SK-N-SH (cell line): ENCODE data around the gene DDIAS. TPM values are rescaled to one million over a fixed set of nuclear protein-coding genes. Genes with fewer than 3 reads are reported as not detected.
A peak's percentile ranks its signal among the peaks of the same experiment; 100 is the strongest.

Experiments
- CTCF ChIA-PET: fragments of 300-600, 350-600 bp; formaldehyde crosslinking; extraction: SDS; loops from one replicate; lab custom pipeline; 2021; lab: Yijun Ruan, JAX
- POLR2A ChIA-PET: fragments of 350-600 bp; sonication (Branson Sonifier 250); formaldehyde crosslinking; extraction: SDS; loops from one replicate; lab custom pipeline; 2020; ENCODE audit warnings: antibody characterized with exemption, inconsistent platforms; lab: Yijun Ruan, JAX
- DNase-seq: peaks from one replicate; pipeline ENCODE4 v3.0.0; 2012
- H2AFZ ChIP-seq: fragments of 200-600 bp; sonication (generic); 2 replicates; pipeline ENCODE4 v1.8.1; 2016; ENCODE audit warnings: antibody characterized with exemption, mild to moderate bottlenecking, low read depth
- H3F3A ChIP-seq: fragments of 200-600 bp; sonication (generic); replicated peaks from 2 replicates; pipeline ENCODE3; 2016; ENCODE audit warnings: antibody characterized with exemption, mild to moderate bottlenecking; ENCODE audit not compliant: insufficient read depth
- H3K27ac ChIP-seq, 2 experiments: fragments of 200-500 bp in 1 of 2; fragments of 200-600 bp in 1 of 2; sonication (Bioruptor generic) in 1 of 2; sonication (generic), shearing (Covaris generic) in 1 of 2; 2 replicates each; pipeline versions ENCODE4 v1.5.1 to v1.6.1; 2014 to 2016; ENCODE audit warnings: low read depth in 2 of 2, inconsistent platforms in 1 of 2, low read length in 1 of 2, mild to moderate bottlenecking in 1 of 2, mixed read lengths in 1 of 2
- H3K27me3 ChIP-seq: fragments of 200-600 bp; sonication (generic), shearing (Covaris generic); 2 replicates; pipeline ENCODE4 v1.6.1; 2016; ENCODE audit warnings: mixed run types; ENCODE audit not compliant: insufficient read depth
- H3K36me3 ChIP-seq, 2 experiments: fragments of 200-500 bp in 1 of 2; fragments of 200-600 bp in 1 of 2; sonication (Bioruptor generic) in 1 of 2; sonication (generic) in 1 of 2; replicated peaks in 1 of 2; 2 replicates each; pipeline versions ENCODE3 to v1.5.1; 2014 to 2016; ENCODE audit warnings: low read length in 1 of 2, mild to moderate bottlenecking in 1 of 2; ENCODE audit not compliant: insufficient read depth in 2 of 2, control insufficient read depth in 1 of 2
- H3K4me1 ChIP-seq, 2 experiments: fragments of 200-500 bp in 1 of 2; fragments of 200-600 bp in 1 of 2; sonication (Bioruptor generic) in 1 of 2; sonication (generic), shearing (Covaris generic) in 1 of 2; 2 replicates each; pipeline versions ENCODE4 v1.5.1 to v1.6.1; 2014 to 2016; ENCODE audit warnings: low read depth in 1 of 2, low read length in 1 of 2, mixed run types in 1 of 2; ENCODE audit not compliant: insufficient read depth in 2 of 2, control insufficient read depth in 1 of 2
- H3K4me2 ChIP-seq: fragments of 200-600 bp; sonication (generic), shearing (Covaris generic); 2 replicates; pipeline ENCODE4 v1.6.1; 2017; ENCODE audit warnings: mixed run types
- H3K4me3 ChIP-seq, 2 experiments: fragments of 200-500 bp in 1 of 2; fragments of 200-600 bp in 1 of 2; sonication (Bioruptor generic) in 1 of 2; sonication (generic), shearing (Covaris generic) in 1 of 2; 2 replicates each; pipeline versions ENCODE4 v1.5.1 to v1.8.1; 2014 to 2016; ENCODE audit warnings: low read depth in 2 of 2, inconsistent platforms in 1 of 2, low read length in 1 of 2, mild to moderate bottlenecking in 1 of 2, mixed read lengths in 1 of 2, moderate library complexity in 1 of 2
- H3K79me2 ChIP-seq: fragments of 200-600 bp; sonication (generic); 2 replicates; pipeline ENCODE4 v1.8.1; 2017; ENCODE audit warnings: mild to moderate bottlenecking; ENCODE audit not compliant: insufficient read depth
- H3K9ac ChIP-seq: fragments of 200-600 bp; sonication (generic); 2 replicates; pipeline ENCODE4 v1.6.1; 2017; ENCODE audit warnings: mixed run types
- H3K9me2 ChIP-seq: fragments of 200-600 bp; sonication (generic); 2 replicates; pipeline ENCODE4 v1.6.1; 2017; ENCODE audit warnings: mixed run types
- H3K9me3 ChIP-seq: fragments of 200-600 bp; sonication (generic); 2 replicates; pipeline ENCODE4 v1.6.1; 2017; ENCODE audit warnings: mixed run types, mild to moderate bottlenecking, moderate library complexity
- H4K20me1 ChIP-seq: fragments of 200-600 bp; sonication (generic); 2 replicates; pipeline ENCODE4 v1.6.1; 2017; ENCODE audit warnings: mild to moderate bottlenecking, mixed run types; ENCODE audit not compliant: insufficient read depth
- FOXM1 ChIP-seq: IDR thresholded peaks from 2 replicates; pipeline ENCODE4 v1.4.0; 2012; ENCODE audit warnings: low read depth, mild to moderate bottlenecking
- GABPA ChIP-seq: IDR thresholded peaks from 2 replicates; pipeline ENCODE4 v1.4.0; 2012; ENCODE audit warnings: low read depth, mild to moderate bottlenecking
- GATA2 ChIP-seq: sonication (generic); formaldehyde crosslinking; IDR thresholded peaks from 2 replicates; pipeline ENCODE4 v1.5.0; 2020; ENCODE audit warnings: mild to moderate bottlenecking, missing genetic modification reagents
- NRF1 ChIP-seq: IDR thresholded peaks from 2 replicates; pipeline ENCODE4 v1.6.1; 2012; ENCODE audit warnings: low read depth, mild to moderate bottlenecking, low read length
- RCOR1 ChIP-seq: fragments of 150-350 bp; IDR thresholded peaks from 2 replicates; pipeline ENCODE4 v1.6.1; 2017; ENCODE audit warnings: antibody characterized with exemption, low read length
- WGBS: methylation state at CpG from one replicate; pipeline ENCODE4 v1.1.6; 2017; ENCODE audit warnings: low lambda C conversion rate; 5-methylcytosine and 5-hydroxymethylcytosine counted together
- polyA plus RNA-seq, 3 experiments: library from polyadenylated mRNA; depleted of rRNA; stranded (reverse); fragments of >200 nt; gene quantifications; 2 replicates each; pipeline ENCODE4 v1.2.3, GENCODE V29; 2012
- TF ChIP-seq, protein P1 (sequence below): IDR thresholded peaks from 2 replicates; pipeline ENCODE4; 2012
- TF ChIP-seq, protein P2 (sequence below): IDR thresholded peaks from 2 replicates; pipeline ENCODE4 v1.4.0; 2012; ENCODE audit warnings: low read depth, borderline replicate concordance

Gene DDIAS
- polyA plus RNA-seq, 1 of the 3 experiments (the other 2 are of a cell fraction) = 4.4 TPM

DNA sequence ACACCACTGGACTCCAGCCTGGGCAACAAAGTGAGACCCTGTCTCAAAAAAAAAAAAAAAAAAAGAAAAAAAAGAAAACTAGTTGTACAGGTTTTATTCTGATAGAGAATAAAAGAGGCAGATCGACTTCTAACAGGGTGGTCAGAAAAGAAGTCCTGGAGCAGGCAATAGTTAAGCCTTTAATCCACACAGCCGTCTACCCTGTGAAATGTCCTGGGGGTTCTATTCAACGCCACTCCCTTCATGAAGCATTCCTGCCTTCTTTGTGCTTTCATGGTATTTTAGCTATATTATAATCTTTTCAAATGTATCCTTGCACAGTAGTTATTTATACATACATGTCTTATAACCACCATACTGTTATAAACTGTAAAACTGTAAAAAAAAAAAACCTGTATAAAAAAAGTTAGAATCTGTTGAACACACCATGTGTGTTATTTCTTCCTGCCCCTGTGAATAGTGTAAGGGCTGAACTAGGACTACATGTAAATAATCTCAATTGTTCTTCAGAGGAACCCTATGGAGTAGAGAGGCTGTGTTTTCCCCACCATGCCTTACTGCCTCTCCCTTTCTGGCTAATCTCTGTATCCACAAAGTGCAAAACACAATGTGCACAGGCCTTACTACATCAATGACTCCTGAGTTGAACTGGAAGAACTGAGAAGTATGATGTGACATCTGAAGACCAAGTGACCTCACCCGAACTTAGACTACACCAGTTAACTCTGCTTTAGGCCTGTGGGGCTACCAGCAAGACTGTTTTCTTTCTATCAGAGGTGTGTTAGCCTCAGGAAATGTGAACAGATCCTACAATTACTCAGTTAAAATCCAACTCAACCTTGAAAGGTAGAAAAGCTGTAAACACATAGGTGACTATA lies 26.7 kb upstream of the DDIAS start:
- Histone ChIP-seq H4K20me1 (no peaks in the 10 kb centered on the region), H2AFZ (no peak overlapping the region), H3K9me3 (no peaks in the 10 kb centered on the region), H3K4me3 (no peak overlapping the region), H3K79me2 (no peaks in the 10 kb centered on the region), H3K9me2 (no peaks in the 10 kb centered on the region), H3K27ac (no peak overlapping the region), H3K4me2 (no peak overlapping the region), H3K9ac (no peak overlapping the region), H3F3A (no peaks in the 10 kb centered on the region), H3K36me3 (no peaks in the 10 kb centered on the region), H3K27me3 (no peaks in the 10 kb centered on the region), H3K4me1 (0 out of 4 replicates have a peak, but pooled peaks cover 0 to 4% of the 10 kb centered on the region in 2 experiments)
- no peak for DNase-seq
- WGBS = 87% methylated on average over 4 of the region's 4 CpGs
- POLR2A ChIA-PET = no interaction called here
- TF ChIP-seq, protein P1, sequence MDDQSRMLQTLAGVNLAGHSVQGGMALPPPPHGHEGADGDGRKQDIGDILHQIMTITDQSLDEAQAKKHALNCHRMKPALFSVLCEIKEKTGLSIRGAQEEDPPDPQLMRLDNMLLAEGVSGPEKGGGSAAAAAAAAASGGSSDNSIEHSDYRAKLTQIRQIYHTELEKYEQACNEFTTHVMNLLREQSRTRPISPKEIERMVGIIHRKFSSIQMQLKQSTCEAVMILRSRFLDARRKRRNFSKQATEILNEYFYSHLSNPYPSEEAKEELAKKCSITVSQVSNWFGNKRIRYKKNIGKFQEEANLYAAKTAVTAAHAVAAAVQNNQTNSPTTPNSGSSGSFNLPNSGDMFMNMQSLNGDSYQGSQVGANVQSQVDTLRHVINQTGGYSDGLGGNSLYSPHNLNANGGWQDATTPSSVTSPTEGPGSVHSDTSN = no peak
- TF ChIP-seq, protein P2, sequence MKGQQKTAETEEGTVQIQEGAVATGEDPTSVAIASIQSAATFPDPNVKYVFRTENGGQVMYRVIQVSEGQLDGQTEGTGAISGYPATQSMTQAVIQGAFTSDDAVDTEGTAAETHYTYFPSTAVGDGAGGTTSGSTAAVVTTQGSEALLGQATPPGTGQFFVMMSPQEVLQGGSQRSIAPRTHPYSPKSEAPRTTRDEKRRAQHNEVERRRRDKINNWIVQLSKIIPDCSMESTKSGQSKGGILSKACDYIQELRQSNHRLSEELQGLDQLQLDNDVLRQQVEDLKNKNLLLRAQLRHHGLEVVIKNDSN = no peak
- TF ChIP-seq FOXM1 (no peak), GABPA (no peak)
- CTCF ChIA-PET = interaction anchor here (1.1 to 1.2 kb wide), 2 partner anchors 7 to 19 kb away, joined by 3 to 7 read pairs; no protein-coding TSS in a partner anchor

DNA sequence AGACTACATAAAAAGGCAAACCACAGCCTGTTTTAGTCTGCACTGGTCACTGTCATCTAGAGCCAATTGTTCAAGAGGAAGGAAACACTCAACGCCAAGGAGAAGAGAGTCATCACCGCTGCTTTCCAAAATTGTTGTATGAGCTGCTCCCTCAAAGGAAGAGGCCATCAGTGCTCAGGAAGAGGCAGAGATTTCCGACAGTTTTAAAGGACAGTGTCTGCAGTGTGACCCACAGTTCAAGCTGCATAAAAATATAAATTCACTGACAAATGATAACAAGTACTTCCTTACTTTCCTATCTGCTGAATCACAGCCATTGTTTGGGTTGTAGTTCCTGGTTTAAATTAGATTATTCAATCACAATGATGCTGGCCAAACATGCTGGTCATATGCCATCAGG lies 17.7 kb upstream of the DDIAS start:
- no peaks in the 10 kb centered on the region for H3K36me3 ChIP-seq
- no peak overlapping the region for H3K9ac ChIP-seq
- TF ChIP-seq NRF1 (no peak), RCOR1 (0 out of 2 replicates have a peak, but pooled peaks have one; percentile 24), GATA2 (CRISPR knock-in tag) (peak; percentile 31; the same call in 1 of the 2 replicates)
- TF ChIP-seq, all 33 proteins: peak for 2
- Histone ChIP-seq H2AFZ (no peak overlapping the region), H3K4me3 (no peak overlapping the region), H4K20me1 (no peaks in the 10 kb centered on the region), H3K27ac (peak overlapping the region in 1 of 2 experiments; percentile 87; a peak in 3 of 4 replicates), H3K4me1 (peaks cover 0 to 12% of the 10 kb centered on the region in 2 experiments; a peak in 2 of 4 replicates), H3F3A (no peaks in the 10 kb centered on the region), H3K4me2 (no peak overlapping the region), H3K9me3 (no peaks in the 10 kb centered on the region), H3K27me3 (no peaks in the 10 kb centered on the region), H3K79me2 (no peaks in the 10 kb centered on the region), H3K9me2 (no peaks in the 10 kb centered on the region)
- ChIA-PET CTCF (interaction anchor here (1.1 to 5.8 kb wide), 2 partner anchors 16 to 166 kb away, joined by 3 to 43 read pairs; no protein-coding TSS in a partner anchor), POLR2A (no interaction called here)
- 58% methylated on average over 3 of the region's 3 CpGs for WGBS
- peak; percentile 43 for DNase-seq
